Mammary epithelial cell (primary cell): ENCODE results near the gene SLC8A1.

Experiments used
- EZH2 ChIP-seq: IDR thresholded peaks from 2 replicates; pipeline ENCODE4 v1.6.1; 2012; ENCODE audit warnings: low read length, inconsistent platforms, borderline replicate concordance
- TF ChIP-seq, protein P1 (sequence below), 2 donors: IDR thresholded peaks in 1 of 2; conservative IDR thresholded peaks in 1 of 2; 2 replicates each; pipeline ENCODE4 v1.5.1; 2011 to 2012; ENCODE audit warnings: inconsistent platforms in 2 of 2, low read length in 2 of 2, mild to moderate bottlenecking in 2 of 2, control low read depth in 1 of 2, low read depth in 1 of 2; ENCODE audit not compliant: insufficient read depth in 1 of 2; ENCODE audit errors: extremely low read depth in 1 of 2

DNA sequence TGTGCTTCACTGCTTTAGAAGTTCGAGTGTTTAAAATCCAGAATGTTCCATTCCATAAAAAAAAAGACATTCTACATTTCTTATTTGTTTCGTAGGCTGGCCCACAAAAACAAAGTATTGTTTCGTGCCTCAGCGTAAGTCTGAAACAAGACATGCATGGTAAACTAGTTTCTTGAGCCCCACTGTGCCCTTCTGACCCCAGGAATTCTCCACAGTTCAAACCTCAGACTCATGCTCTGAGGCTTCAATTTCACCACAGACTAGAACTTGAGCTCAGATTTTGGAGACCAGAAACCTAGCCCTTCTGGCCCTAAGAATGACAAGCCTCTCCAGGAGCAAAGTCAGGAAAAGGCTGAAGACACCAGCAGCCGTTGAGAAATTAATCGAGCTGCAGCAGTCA, 151.5 kb downstream of the SLC8A1 start:
- TF ChIP-seq, protein P1, sequence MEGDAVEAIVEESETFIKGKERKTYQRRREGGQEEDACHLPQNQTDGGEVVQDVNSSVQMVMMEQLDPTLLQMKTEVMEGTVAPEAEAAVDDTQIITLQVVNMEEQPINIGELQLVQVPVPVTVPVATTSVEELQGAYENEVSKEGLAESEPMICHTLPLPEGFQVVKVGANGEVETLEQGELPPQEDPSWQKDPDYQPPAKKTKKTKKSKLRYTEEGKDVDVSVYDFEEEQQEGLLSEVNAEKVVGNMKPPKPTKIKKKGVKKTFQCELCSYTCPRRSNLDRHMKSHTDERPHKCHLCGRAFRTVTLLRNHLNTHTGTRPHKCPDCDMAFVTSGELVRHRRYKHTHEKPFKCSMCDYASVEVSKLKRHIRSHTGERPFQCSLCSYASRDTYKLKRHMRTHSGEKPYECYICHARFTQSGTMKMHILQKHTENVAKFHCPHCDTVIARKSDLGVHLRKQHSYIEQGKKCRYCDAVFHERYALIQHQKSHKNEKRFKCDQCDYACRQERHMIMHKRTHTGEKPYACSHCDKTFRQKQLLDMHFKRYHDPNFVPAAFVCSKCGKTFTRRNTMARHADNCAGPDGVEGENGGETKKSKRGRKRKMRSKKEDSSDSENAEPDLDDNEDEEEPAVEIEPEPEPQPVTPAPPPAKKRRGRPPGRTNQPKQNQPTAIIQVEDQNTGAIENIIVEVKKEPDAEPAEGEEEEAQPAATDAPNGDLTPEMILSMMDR (conservative IDR thresholded peaks at IDR 0.05 in 1 of 2, IDR thresholded peaks at IDR 0.05 in 1 of 2; ENCODE audit: extremely low read depth in 1 of 2, insufficient read depth in 1 of 2, low read depth in 1 of 2, low read length in 2 of 2): no peak
- no peak for TF ChIP-seq EZH2
